K562 (cell line): Measurements from ENCODE around the gene PIN1. TPM values are rescaled to one million over a fixed set of nuclear protein-coding genes. Genes with fewer than 3 reads are reported as not detected.

ENCODE experiments used
- PHF20 ChIP-seq: fragments of 450-650 bp; IDR thresholded peaks from 2 replicates; pipeline ENCODE4 v1.6.1; 2018; ENCODE audit not compliant: partially characterized antibody
- RBM15 ChIP-seq: fragments of 200-400 bp; formaldehyde crosslinking; IDR thresholded peaks from 2 replicates; pipeline ENCODE4 v1.6.1; 2018; ENCODE audit warnings: mild to moderate bottlenecking, low read length, moderate library complexity; ENCODE audit not compliant: insufficient read depth
- SRSF3 ChIP-seq: fragments of 200-400 bp; formaldehyde crosslinking; IDR thresholded peaks from 2 replicates; pipeline ENCODE4 v1.6.1; 2016; ENCODE audit warnings: mild to moderate bottlenecking, low read length, moderate library complexity; ENCODE audit not compliant: insufficient read depth
- U2AF1 ChIP-seq: fragments of 200-400 bp; formaldehyde crosslinking; optimal IDR thresholded peaks from 2 replicates; pipeline ENCODE3; 2017; ENCODE audit warnings: mild to moderate bottlenecking, low read depth, low read length, moderate library complexity
- ZNF407 ChIP-seq: fragments of 450-650 bp; IDR thresholded peaks from 2 replicates; pipeline ENCODE4 v1.6.1; 2016; ENCODE audit warnings: low read depth
- polyA plus RNA-seq, 8 experiments: library from polyadenylated mRNA; depleted of rRNA in 4 of 8; stranded (reverse) in 5 of 8; unstranded in 3 of 8; fragments of >200 nt; fragmentation: Nextera tagmentation in 2 of 8; fragmentation: Illumina TruSeq in 1 of 8; extraction: Ambion mirVana in 2 of 8; extraction: Trizol in 1 of 8; gene quantifications; 2 replicates each; pipeline versions ENCODE4 v1.2.1 to v1.2.3, GENCODE V29; 2011 to 2014; ENCODE audit warnings: inconsistent platforms in 1 of 8, missing spikeins in 1 of 8
- total RNA-seq, 7 experiments: library from RNA; depleted of rRNA in 6 of 7; stranded (reverse); fragments of >200 nt in 6 of 7; fragmentation: Illumina TruSeq in 2 of 7; extraction: Trizol in 2 of 7; gene quantifications; 2 replicates each; pipeline versions ENCODE4 v1.2.1 to v1.2.3, GENCODE V29; 2011 to 2021; ENCODE audit warnings: low replicate concordance in 1 of 7
- TF ChIP-seq, protein P1 (sequence below): sonication (generic); formaldehyde crosslinking; IDR thresholded peaks from 2 replicates; pipeline ENCODE4 v1.8.0; 2022; ENCODE audit warnings: missing genetic modification reagents, mild to moderate bottlenecking, borderline replicate concordance
- TF ChIP-seq, protein P2 (sequence below), 2 experiments: fragments of 450-650 bp in 1 of 2; sonication (generic) in 1 of 2; formaldehyde crosslinking in 1 of 2; IDR thresholded peaks; 2 replicates each; pipeline versions ENCODE4 v1.7.1 to v1.9.0; 2016 to 2022; ENCODE audit warnings: inconsistent platforms in 1 of 2, mild to moderate bottlenecking in 1 of 2, missing genetic modification reagents in 1 of 2

Gene PIN1
- total and polyA plus RNA-seq, 9 of the 15 experiments (the other 6 are each of a cell fraction or from before 2014, with no cell fraction given) = 1.6 to 178 (median 42.5) TPM

DNA sequence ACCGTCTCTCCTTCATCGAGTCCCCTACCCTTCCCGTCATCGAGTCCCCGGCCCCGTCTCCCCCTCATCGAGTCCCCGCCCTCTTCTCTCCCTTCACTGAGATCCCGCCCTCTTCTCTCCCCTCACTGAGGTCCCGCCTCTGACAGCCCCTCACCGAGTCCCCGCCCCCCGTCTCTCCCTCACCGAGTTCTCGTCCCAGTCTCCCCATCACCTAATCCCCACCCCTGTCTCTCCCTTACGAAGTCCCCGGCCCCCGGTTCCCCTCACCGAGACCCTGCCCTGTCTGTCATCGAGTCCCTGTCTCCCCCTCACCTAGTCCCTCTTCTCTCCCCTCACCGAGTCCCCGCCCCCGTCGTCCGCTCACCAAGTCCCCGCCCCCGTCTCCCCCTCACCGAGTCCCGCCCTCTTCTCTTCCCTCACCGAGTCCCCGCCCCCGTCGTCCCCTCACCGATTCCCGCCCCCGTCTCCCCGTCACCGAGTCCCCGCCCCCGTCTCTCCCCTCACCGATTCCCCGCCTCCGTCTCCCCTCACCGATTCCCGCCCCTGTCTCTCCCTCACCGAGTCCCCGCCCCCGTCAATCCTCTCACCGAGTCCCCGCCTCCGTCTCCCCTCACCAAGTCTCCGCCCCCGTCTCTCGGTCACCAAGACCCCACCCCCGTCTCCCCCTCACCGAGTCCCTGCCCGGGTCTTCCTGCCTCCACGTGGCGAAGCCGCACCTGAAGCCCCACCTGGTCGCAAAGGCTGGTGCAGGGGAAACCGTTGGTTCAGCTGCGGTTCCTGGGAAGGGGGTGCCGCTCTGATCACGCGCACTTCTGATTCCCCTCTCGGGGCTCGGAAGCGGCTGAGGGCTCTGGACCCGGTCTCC, 42.7 kb upstream of the PIN1 start (continued):
- TF ChIP-seq, protein P1, sequence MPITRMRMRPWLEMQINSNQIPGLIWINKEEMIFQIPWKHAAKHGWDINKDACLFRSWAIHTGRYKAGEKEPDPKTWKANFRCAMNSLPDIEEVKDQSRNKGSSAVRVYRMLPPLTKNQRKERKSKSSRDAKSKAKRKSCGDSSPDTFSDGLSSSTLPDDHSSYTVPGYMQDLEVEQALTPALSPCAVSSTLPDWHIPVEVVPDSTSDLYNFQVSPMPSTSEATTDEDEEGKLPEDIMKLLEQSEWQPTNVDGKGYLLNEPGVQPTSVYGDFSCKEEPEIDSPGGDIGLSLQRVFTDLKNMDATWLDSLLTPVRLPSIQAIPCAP = no peak
- TF ChIP-seq U2AF1 = no peak
- no peak for TF ChIP-seq ZNF407
- TF ChIP-seq RBM15 = no peak
- TF ChIP-seq, protein P2, sequence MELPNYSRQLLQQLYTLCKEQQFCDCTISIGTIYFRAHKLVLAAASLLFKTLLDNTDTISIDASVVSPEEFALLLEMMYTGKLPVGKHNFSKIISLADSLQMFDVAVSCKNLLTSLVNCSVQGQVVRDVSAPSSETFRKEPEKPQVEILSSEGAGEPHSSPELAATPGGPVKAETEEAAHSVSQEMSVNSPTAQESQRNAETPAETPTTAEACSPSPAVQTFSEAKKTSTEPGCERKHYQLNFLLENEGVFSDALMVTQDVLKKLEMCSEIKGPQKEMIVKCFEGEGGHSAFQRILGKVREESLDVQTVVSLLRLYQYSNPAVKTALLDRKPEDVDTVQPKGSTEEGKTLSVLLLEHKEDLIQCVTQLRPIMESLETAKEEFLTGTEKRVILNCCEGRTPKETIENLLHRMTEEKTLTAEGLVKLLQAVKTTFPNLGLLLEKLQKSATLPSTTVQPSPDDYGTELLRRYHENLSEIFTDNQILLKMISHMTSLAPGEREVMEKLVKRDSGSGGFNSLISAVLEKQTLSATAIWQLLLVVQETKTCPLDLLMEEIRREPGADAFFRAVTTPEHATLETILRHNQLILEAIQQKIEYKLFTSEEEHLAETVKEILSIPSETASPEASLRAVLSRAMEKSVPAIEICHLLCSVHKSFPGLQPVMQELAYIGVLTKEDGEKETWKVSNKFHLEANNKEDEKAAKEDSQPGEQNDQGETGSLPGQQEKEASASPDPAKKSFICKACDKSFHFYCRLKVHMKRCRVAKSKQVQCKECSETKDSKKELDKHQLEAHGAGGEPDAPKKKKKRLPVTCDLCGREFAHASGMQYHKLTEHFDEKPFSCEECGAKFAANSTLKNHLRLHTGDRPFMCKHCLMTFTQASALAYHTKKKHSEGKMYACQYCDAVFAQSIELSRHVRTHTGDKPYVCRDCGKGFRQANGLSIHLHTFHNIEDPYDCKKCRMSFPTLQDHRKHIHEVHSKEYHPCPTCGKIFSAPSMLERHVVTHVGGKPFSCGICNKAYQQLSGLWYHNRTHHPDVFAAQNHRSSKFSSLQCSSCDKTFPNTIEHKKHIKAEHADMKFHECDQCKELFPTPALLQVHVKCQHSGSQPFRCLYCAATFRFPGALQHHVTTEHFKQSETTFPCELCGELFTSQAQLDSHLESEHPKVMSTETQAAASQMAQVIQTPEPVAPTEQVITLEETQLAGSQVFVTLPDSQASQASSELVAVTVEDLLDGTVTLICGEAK (IDR thresholded peaks at IDR 0.05) = no peak
- TF ChIP-seq, protein P2 (CRISPR knock-in tag; IDR thresholded peaks at IDR 0.05) = no peak
- no peak for TF ChIP-seq SRSF3
- TF ChIP-seq PHF20 = peak; percentile 18
